Measurements from ENCODE around the gene NGDN.

Gene NGDN

GRCh38 chr14:23434488-23435222 lies 34.8 kb upstream of the NGDN start:
- peaks cover 3% of the 10 kb centered on the region for H3K36me3 Mint-ChIP-seq (ENCODE audit: insufficient read depth)
- no peak overlapping the region for H3K4me3 Mint-ChIP-seq
- no peak overlapping the region for H3K27ac Mint-ChIP-seq
- DNase-seq (no peak), ATAC-seq (replicated peaks) (no peak)
- H3K9me3 Mint-ChIP-seq, result no peaks in the 10 kb centered on the region
- H3K4me1 Mint-ChIP-seq (ENCODE audit: low read depth in 2 of 2), result no peaks in the 10 kb centered on the region
- peaks cover 15 to 60% of the 10 kb centered on the region in 2 donors for H3K27me3 Mint-ChIP-seq

GRCh38 chr14:23435543-23436326 lies 33.8 kb upstream of the NGDN start, which contains the start of gene MYH7:
Gene MYH7 (minus strand): TSS chr14:23435660. CDS start chr14:23433732, 1,928 bp downstream.
- H3K36me3 Mint-ChIP-seq (ENCODE audit: insufficient read depth), result peaks cover 3% of the 10 kb centered on the region
- H3K4me1 Mint-ChIP-seq (ENCODE audit: low read depth in 2 of 2), result no peaks in the 10 kb centered on the region
- DNase-seq (no peak), ATAC-seq (replicated peaks) (no peak)
- H3K9me3 Mint-ChIP-seq, result no peaks in the 10 kb centered on the region
- peaks cover 23 to 60% of the 10 kb centered on the region in 2 donors for H3K27me3 Mint-ChIP-seq
- H3K27ac Mint-ChIP-seq, result no peak within 1 kb of the TSS
- no peak within 1 kb of the TSS for H3K4me3 Mint-ChIP-seq

GRCh38 chr14:23436327-23437132 lies 33.0 kb upstream of the NGDN start:
- DNase-seq (no peak), ATAC-seq (replicated peaks) (no peak)
- Mint-ChIP-seq H3K36me3 (ENCODE audit: insufficient read depth) (peaks cover 3% of the 10 kb centered on the region), H3K4me3 (no peak overlapping the region), H3K27me3 (peaks cover 29 to 60% of the 10 kb centered on the region in 2 donors), H3K9me3 (no peaks in the 10 kb centered on the region), H3K4me1 (ENCODE audit: low read depth in 2 of 2) (no peaks in the 10 kb centered on the region), H3K27ac (no peak overlapping the region)

DNA sequence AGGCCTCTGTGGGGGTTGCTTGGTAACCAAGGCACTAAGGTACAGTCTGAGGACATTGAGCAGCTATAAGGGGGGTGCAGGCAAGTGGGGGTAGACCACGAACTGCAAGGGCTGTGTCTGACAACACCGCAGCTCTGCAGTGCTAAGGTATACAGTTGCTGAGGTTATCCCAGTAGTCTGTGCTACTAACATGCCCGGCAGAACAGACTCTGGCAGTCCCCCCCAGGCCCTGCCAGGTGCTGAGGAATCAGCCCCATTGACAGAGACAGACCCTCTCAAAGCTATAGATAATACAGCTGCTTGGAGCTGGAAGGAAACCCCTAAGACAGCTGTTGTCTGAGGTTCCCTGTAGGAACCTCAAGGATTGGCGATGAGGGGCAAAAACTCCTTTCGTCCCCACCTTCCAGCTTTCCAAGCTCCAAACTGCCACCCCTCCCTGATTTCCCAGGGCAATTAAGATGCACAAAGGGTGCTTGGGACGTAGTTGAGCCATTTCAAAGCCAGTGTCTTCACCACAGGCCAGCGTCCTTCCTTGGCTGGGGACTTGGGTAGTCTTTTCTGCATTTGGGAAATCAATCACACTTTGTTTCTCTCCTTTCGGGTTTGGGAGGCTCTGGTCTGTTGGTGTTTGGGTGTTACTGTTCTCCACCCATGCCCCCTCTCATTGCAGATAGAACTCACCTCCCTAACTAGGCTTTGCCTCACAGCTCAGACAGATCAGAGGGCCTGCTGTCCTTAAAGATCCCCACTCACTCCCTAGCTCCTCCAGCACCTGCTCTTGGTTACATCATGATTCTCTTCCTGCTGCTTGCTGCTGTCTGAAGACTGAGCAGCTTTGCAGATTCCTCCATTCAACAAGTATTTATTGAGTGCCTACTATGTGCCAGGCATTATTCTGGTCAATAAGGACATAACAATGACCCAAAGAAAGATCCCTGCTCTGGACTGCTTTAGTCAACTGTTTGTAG lies 32.1 kb upstream of the NGDN start:
- H3K9me3 Mint-ChIP-seq, result no peaks in the 10 kb centered on the region
- H3K27ac Mint-ChIP-seq, result no peak overlapping the region
- H3K4me3 Mint-ChIP-seq, result no peak overlapping the region
- no peaks in the 10 kb centered on the region for H3K4me1 Mint-ChIP-seq (ENCODE audit: low read depth in 2 of 2)
- DNase-seq (no peak), ATAC-seq (replicated peaks) (no peak)
- peaks cover 3% of the 10 kb centered on the region for H3K36me3 Mint-ChIP-seq (ENCODE audit: insufficient read depth)
- H3K27me3 Mint-ChIP-seq, result peaks cover 26 to 58% of the 10 kb centered on the region in 2 donors

GRCh38 chr14:23438101-23438971 lies 31.2 kb upstream of the NGDN start:
- peaks cover 6% of the 10 kb centered on the region for H3K36me3 Mint-ChIP-seq (ENCODE audit: insufficient read depth)
- H3K4me1 Mint-ChIP-seq (ENCODE audit: low read depth in 2 of 2), result no peaks in the 10 kb centered on the region
- no peaks in the 10 kb centered on the region for H3K9me3 Mint-ChIP-seq
- no peak overlapping the region for H3K4me3 Mint-ChIP-seq
- DNase-seq (no peak), ATAC-seq (replicated peaks) (no peak)
- peaks cover 26 to 58% of the 10 kb centered on the region in 2 donors for H3K27me3 Mint-ChIP-seq
- H3K27ac Mint-ChIP-seq, result no peak overlapping the region

GRCh38 chr14:23439107-23439835 lies 30.2 kb upstream of the NGDN start:
- ATAC-seq (replicated peaks) (no peak), DNase-seq (no peak)
- Mint-ChIP-seq H3K4me1 (ENCODE audit: low read depth in 2 of 2) (no peaks in the 10 kb centered on the region), H3K36me3 (ENCODE audit: insufficient read depth) (peaks cover 3% of the 10 kb centered on the region), H3K27me3 (peaks cover 21 to 53% of the 10 kb centered on the region in 2 donors), H3K27ac (no peak overlapping the region), H3K4me3 (no peak overlapping the region), H3K9me3 (no peaks in the 10 kb centered on the region)

- ATAC-seq (replicated peaks) (no peak), DNase-seq (no peak)
- Mint-ChIP-seq H3K27me3 (peaks cover 21 to 39% of the 10 kb centered on the region in 2 donors), H3K9me3 (no peaks in the 10 kb centered on the region), H3K4me3 (no peak overlapping the region), H3K27ac (no peak overlapping the region), H3K36me3 (ENCODE audit: insufficient read depth) (peaks cover 3% of the 10 kb centered on the region), H3K4me1 (ENCODE audit: low read depth in 2 of 2) (no peaks in the 10 kb centered on the region)
Measured at GRCh38 chr14:23441076-23441475, 28.4 kb upstream of the NGDN start.

- H3K4me3 Mint-ChIP-seq, result no peak overlapping the region
- H3K9me3 Mint-ChIP-seq, result no peaks in the 10 kb centered on the region
- H3K4me1 Mint-ChIP-seq (ENCODE audit: low read depth in 2 of 2), result no peaks in the 10 kb centered on the region
- peaks cover 21 to 39% of the 10 kb centered on the region in 2 donors for H3K27me3 Mint-ChIP-seq
- no peak overlapping the region for H3K27ac Mint-ChIP-seq
- ATAC-seq (replicated peaks) (no peak), DNase-seq (no peak)
- H3K36me3 Mint-ChIP-seq (ENCODE audit: insufficient read depth), result peaks cover 3% of the 10 kb centered on the region
Measured at GRCh38 chr14:23442721-23443356, 26.7 kb upstream of the NGDN start.

- ATAC-seq (replicated peaks) (no peak), DNase-seq (no peak)
- peaks cover 3% of the 10 kb centered on the region for H3K36me3 Mint-ChIP-seq (ENCODE audit: insufficient read depth)
- no peak overlapping the region for H3K4me3 Mint-ChIP-seq
- no peak overlapping the region for H3K27ac Mint-ChIP-seq
- H3K27me3 Mint-ChIP-seq, result peaks cover 22 to 39% of the 10 kb centered on the region in 2 donors
- H3K9me3 Mint-ChIP-seq, result no peaks in the 10 kb centered on the region
- no peaks in the 10 kb centered on the region for H3K4me1 Mint-ChIP-seq (ENCODE audit: low read depth in 2 of 2)
Measured at GRCh38 chr14:23443411-23443812, 26.1 kb upstream of the NGDN start.

DNA sequence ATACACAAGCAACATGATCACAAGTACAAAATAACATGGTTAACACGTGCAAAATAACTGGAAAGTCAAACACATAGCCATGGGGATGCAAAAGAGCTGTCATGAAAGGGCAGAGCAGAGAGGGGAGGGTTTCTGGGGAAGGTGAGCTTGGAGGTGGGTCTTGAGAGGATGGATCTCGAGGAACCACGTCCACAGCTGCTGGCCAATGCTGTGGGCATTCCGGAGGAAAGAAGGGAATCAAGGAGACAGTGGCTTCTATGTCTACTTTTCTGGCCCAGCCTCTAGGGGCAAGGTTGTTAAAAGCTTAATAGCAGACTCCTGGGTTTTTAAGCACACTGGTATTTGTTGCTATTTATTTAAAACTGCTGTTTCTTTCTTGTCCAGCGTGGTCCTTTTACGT lies 25.6 kb upstream of the NGDN start:
- H3K27ac Mint-ChIP-seq, result no peak overlapping the region
- DNase-seq (no peak), ATAC-seq (replicated peaks) (no peak)
- H3K36me3 Mint-ChIP-seq (ENCODE audit: insufficient read depth), result peaks cover 3% of the 10 kb centered on the region
- no peaks in the 10 kb centered on the region for H3K4me1 Mint-ChIP-seq (ENCODE audit: low read depth in 2 of 2)
- H3K9me3 Mint-ChIP-seq, result no peaks in the 10 kb centered on the region
- H3K27me3 Mint-ChIP-seq, result peaks cover 26 to 39% of the 10 kb centered on the region in 2 donors
- H3K4me3 Mint-ChIP-seq, result no peak overlapping the region

DNA sequence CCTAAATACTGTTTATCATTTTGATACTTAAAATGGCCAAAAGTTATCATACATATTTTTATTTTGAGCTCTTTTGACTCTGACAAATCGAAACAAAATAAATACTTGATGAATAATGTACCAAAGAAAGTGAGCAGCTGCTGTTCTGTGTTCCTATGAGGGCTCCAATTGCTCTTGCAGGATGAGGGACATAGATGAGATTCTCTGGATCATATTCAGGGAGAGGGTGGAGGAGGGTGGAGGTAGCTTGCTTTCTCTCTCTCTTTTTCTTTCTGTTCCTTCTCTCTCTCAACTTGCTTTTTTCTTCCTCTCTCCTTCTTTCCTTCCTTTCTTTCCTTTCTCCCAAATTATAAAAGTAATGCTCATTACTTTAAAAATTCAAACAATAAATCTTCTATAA lies 25.2 kb upstream of the NGDN start:
- no peaks in the 10 kb centered on the region for H3K4me1 Mint-ChIP-seq (ENCODE audit: low read depth in 2 of 2)
- DNase-seq (no peak), ATAC-seq (replicated peaks) (no peak)
- no peaks in the 10 kb centered on the region for H3K9me3 Mint-ChIP-seq
- H3K4me3 Mint-ChIP-seq, result no peak overlapping the region
- H3K27me3 Mint-ChIP-seq, result peaks cover 31 to 42% of the 10 kb centered on the region in 2 donors
- peaks cover 3% of the 10 kb centered on the region for H3K36me3 Mint-ChIP-seq (ENCODE audit: insufficient read depth)
- H3K27ac Mint-ChIP-seq, result no peak overlapping the region

Measured in effector memory CD8-positive, alpha-beta T cell (primary cell).